Renal cortex interstitium (tissue), 11 donors: Measurements from ENCODE around the gene PTPRT. TPM values are rescaled to one million over a fixed set of nuclear protein-coding genes. Genes with fewer than 3 reads are reported as not detected.
A peak's percentile ranks its signal among the peaks of the same experiment; 100 is the strongest.

Source experiments
- DNase-seq, 11 donors: peaks; one replicate each; pipeline ENCODE4 v3.0.0-alpha.2; 2013; ENCODE audit warnings: low read depth in 9 of 11, low spot score in 4 of 11; ENCODE audit errors: extremely low read depth in 1 of 11
- polyA plus RNA-seq, 3 donors: library from polyadenylated mRNA; unstranded; fragments of 120-200 nt; gene quantifications; one replicate each; pipeline ENCODE4 v1.2.1, GENCODE V29; 2013; ENCODE audit not compliant: insufficient read length in 3 of 3

PTPRT gene
- polyA plus RNA-seq, 3 donors, result 0.78 to 1.0 (median 0.86) TPM

- DNase-seq, result no peak
Observed at GRCh38 chr20:42779216-42779615, 410.5 kb downstream of the PTPRT start.

- DNase-seq, result no peak
Observed at GRCh38 chr20:42775866-42776265, 413.8 kb downstream of the PTPRT start.

GRCh38 chr20:42775037-42775436, 414.7 kb downstream of the PTPRT start:
- no peak for DNase-seq

GRCh38 chr20:42763015-42763414, 426.7 kb downstream of the PTPRT start:
- no peak for DNase-seq

GRCh38 chr20:42756991-42757390, 432.7 kb downstream of the PTPRT start:
- DNase-seq, result no peak

- no peak for DNase-seq
Observed at GRCh38 chr20:42754706-42755105, 435.0 kb downstream of the PTPRT start.

- DNase-seq, result no peak
Observed at GRCh38 chr20:42752620-42753019, 437.1 kb downstream of the PTPRT start.

- peak in 2 of 11 donors; percentile 9 for DNase-seq
Observed at GRCh38 chr20:42749556-42749955, 440.1 kb downstream of the PTPRT start.

- DNase-seq, result no peak
Observed at GRCh38 chr20:42747765-42748411, 441.8 kb downstream of the PTPRT start.

GRCh38 chr20:42744756-42745465, 444.8 kb downstream of the PTPRT start:
- DNase-seq, result no peak

- no peak for DNase-seq
Observed at GRCh38 chr20:42742926-42743325, 446.8 kb downstream of the PTPRT start.

- DNase-seq, result no peak
Observed at GRCh38 chr20:42741906-42742305, 447.8 kb downstream of the PTPRT start.

- DNase-seq, result no peak
Observed at GRCh38 chr20:42740226-42740870, 449.4 kb downstream of the PTPRT start.

- DNase-seq, result no peak
Observed at GRCh38 chr20:42739683-42740082, 450.0 kb downstream of the PTPRT start.

- DNase-seq, result no peak
Observed at GRCh38 chr20:42735539-42735938, 454.2 kb downstream of the PTPRT start.

GRCh38 chr20:42734660-42735368, 454.9 kb downstream of the PTPRT start:
- no peak for DNase-seq

- no peak for DNase-seq
Observed at GRCh38 chr20:42721923-42722322, 467.8 kb downstream of the PTPRT start.

GRCh38 chr20:42714298-42715141, 475.2 kb downstream of the PTPRT start:
- DNase-seq, result no peak

GRCh38 chr20:42708266-42708665, 481.4 kb downstream of the PTPRT start:
- no peak for DNase-seq
